H9 (cell line): ENCODE data around the gene DYNC1I2. TPM values are rescaled to one million over a fixed set of nuclear protein-coding genes. Genes with fewer than 3 reads are reported as not detected.

Experiments
- DNase-seq: peaks from one replicate; pipeline ENCODE4 v3.0.0-alpha.2; 2017
- H2AFZ ChIP-seq: one replicate; pipeline ENCODE4 v1.6.1; 2013; ENCODE audit warnings: mild to moderate bottlenecking, low read length, control low read depth, moderate library complexity
- H2AK5ac ChIP-seq: 2 replicates; pipeline ENCODE4 v1.6.1; 2013; ENCODE audit warnings: low read length, control low read depth, mixed read lengths; ENCODE audit not compliant: insufficient read length
- H2BK120ac ChIP-seq: one replicate; pipeline ENCODE4 v1.6.1; 2013; ENCODE audit warnings: low read depth, mild to moderate bottlenecking, low read length, control low read depth, inconsistent platforms; ENCODE audit not compliant: poor library complexity, severe bottlenecking
- H2BK12ac ChIP-seq: 2 replicates; pipeline ENCODE4 v1.6.1; 2013; ENCODE audit warnings: low read length, control low read depth, mixed read lengths, low read depth; ENCODE audit not compliant: insufficient read length
- H2BK15ac ChIP-seq: 2 replicates; pipeline ENCODE4 v1.6.1; 2013; ENCODE audit warnings: low read depth, low read length, control low read depth
- H2BK20ac ChIP-seq: one replicate; pipeline ENCODE4 v1.6.1; 2013; ENCODE audit warnings: low read depth, mild to moderate bottlenecking, low read length, control low read depth, inconsistent platforms; ENCODE audit not compliant: poor library complexity, severe bottlenecking
- H2BK5ac ChIP-seq: 2 replicates; pipeline ENCODE4 v1.6.1; 2013; ENCODE audit warnings: low read length, control low read depth, mixed read lengths; ENCODE audit not compliant: insufficient read length
- H3K14ac ChIP-seq: 2 replicates; pipeline ENCODE4 v1.6.1; 2013; ENCODE audit warnings: low read length, control low read depth; ENCODE audit not compliant: insufficient read depth
- H3K18ac ChIP-seq: 2 replicates; pipeline ENCODE4 v1.6.1; 2013; ENCODE audit warnings: low read depth, mild to moderate bottlenecking, mixed read lengths, low read length, control low read depth; ENCODE audit not compliant: insufficient read length
- H3K23ac ChIP-seq: 2 replicates; pipeline ENCODE4 v1.6.1; 2013; ENCODE audit warnings: low read length, control low read depth, mixed read lengths, low read depth; ENCODE audit not compliant: insufficient read length
- H3K23me2 ChIP-seq: 2 replicates; pipeline ENCODE4 v1.6.1; 2013; ENCODE audit warnings: low read depth, mild to moderate bottlenecking, mixed read lengths, low read length, control low read depth; ENCODE audit not compliant: insufficient read length, poor library complexity, severe bottlenecking
- H3K27ac ChIP-seq: 2 replicates; pipeline ENCODE4 v1.5.1; 2013; ENCODE audit warnings: low read length, control low read depth, mixed read lengths, low read depth; ENCODE audit not compliant: insufficient read length
- H3K27me3 ChIP-seq: 2 replicates; pipeline ENCODE4 v1.6.1; 2013; ENCODE audit warnings: low read length, control low read depth, inconsistent platforms; ENCODE audit not compliant: insufficient read depth
- H3K4ac ChIP-seq: 2 replicates; pipeline ENCODE4 v1.6.1; 2013; ENCODE audit warnings: low read depth, mild to moderate bottlenecking, control low read depth, inconsistent platforms, low read length, moderate library complexity
- H3K4me1 ChIP-seq: 2 replicates; pipeline ENCODE4 v1.6.1; 2013; ENCODE audit warnings: low read length, control low read depth, inconsistent platforms; ENCODE audit not compliant: insufficient read depth
- H3K4me2 ChIP-seq: 2 replicates; pipeline ENCODE4 v1.6.1; 2013; ENCODE audit warnings: low read length, control low read depth, mixed read lengths; ENCODE audit not compliant: insufficient read length, insufficient read depth
- H3K56ac ChIP-seq: 2 replicates; pipeline ENCODE4 v1.6.1; 2013; ENCODE audit warnings: low read depth, mild to moderate bottlenecking, mixed read lengths, low read length, control low read depth; ENCODE audit not compliant: insufficient read length
- H3K79me1 ChIP-seq: 2 replicates; pipeline ENCODE4 v1.6.1; 2013; ENCODE audit warnings: low read depth, mild to moderate bottlenecking, moderate library complexity, low read length, control low read depth, inconsistent platforms; ENCODE audit not compliant: insufficient read depth, poor library complexity, severe bottlenecking
- H3K79me2 ChIP-seq: 2 replicates; pipeline ENCODE4 v1.6.1; 2013; ENCODE audit warnings: low read length, control low read depth, inconsistent platforms; ENCODE audit not compliant: insufficient read depth
- H3K9ac ChIP-seq: 2 replicates; pipeline ENCODE4 v1.6.1; 2013; ENCODE audit warnings: low read length, control low read depth, mixed read lengths; ENCODE audit not compliant: insufficient read length; ENCODE audit errors: extremely low read depth
- H3K9me3 ChIP-seq: one replicate; pipeline ENCODE4 v1.6.1; 2013; ENCODE audit warnings: low read depth, low read length, inconsistent platforms; ENCODE audit not compliant: control insufficient read depth
- H3T11ph ChIP-seq: one replicate; pipeline ENCODE4 v1.6.1; 2013; ENCODE audit warnings: mild to moderate bottlenecking, low read length, control low read depth, inconsistent platforms
- H4K20me1 ChIP-seq: one replicate; pipeline ENCODE4 v1.6.1; 2013; ENCODE audit not compliant: control insufficient read depth, insufficient read length, insufficient read depth
- H4K5ac ChIP-seq: 2 replicates; pipeline ENCODE4 v1.6.1; 2013; ENCODE audit warnings: low read depth, mild to moderate bottlenecking, mixed read lengths, low read length, control low read depth; ENCODE audit not compliant: insufficient read length
- H4K8ac ChIP-seq: replicated peaks from 2 replicates; pipeline ENCODE4 v1.6.1; 2013; ENCODE audit warnings: low read length, control low read depth, mixed read lengths, low read depth; ENCODE audit not compliant: insufficient read length
- H4K91ac ChIP-seq: 2 replicates; pipeline ENCODE4 v1.6.1; 2013; ENCODE audit warnings: low read depth, mild to moderate bottlenecking, moderate library complexity, mixed read lengths, low read length, control low read depth; ENCODE audit not compliant: insufficient read length
- H3K27ac Mint-ChIP-seq, 3 experiments: 2 replicates in 2 of 3; 3 replicates in 1 of 3; pipeline ENCODE4 v1.8.0; 2020 to 2021; ENCODE audit warnings: mixed read lengths in 3 of 3, mild to moderate bottlenecking in 1 of 3, moderate library complexity in 1 of 3
- H3K27me3 Mint-ChIP-seq: 2 replicates; pipeline ENCODE4 v1.8.0; 2021; ENCODE audit warnings: low read depth, mild to moderate bottlenecking, moderate library complexity, mixed read lengths
- H3K36me3 Mint-ChIP-seq, 3 experiments: 2 replicates in 2 of 3; 3 replicates in 1 of 3; pipeline ENCODE4 v1.8.0; 2020 to 2021; ENCODE audit warnings: low read depth in 3 of 3, mixed read lengths in 3 of 3; ENCODE audit not compliant: insufficient read depth in 1 of 3
- H3K4me1 Mint-ChIP-seq, 2 experiments: 2 replicates each; pipeline ENCODE4 v1.8.0; 2020; ENCODE audit warnings: mixed read lengths in 2 of 2
- H3K4me3 Mint-ChIP-seq, 2 experiments: 2 replicates in 1 of 2; 3 replicates in 1 of 2; pipeline ENCODE4 v1.8.0; 2020 to 2021; ENCODE audit warnings: mild to moderate bottlenecking in 2 of 2, mixed read lengths in 2 of 2, moderate library complexity in 1 of 2
- H3K9me3 Mint-ChIP-seq, 2 experiments: 2 replicates in 1 of 2; 3 replicates in 1 of 2; pipeline ENCODE4 v1.8.0; 2020; ENCODE audit warnings: mild to moderate bottlenecking in 2 of 2, mixed read lengths in 2 of 2, moderate library complexity in 1 of 2
- WGBS: extraction: QIAGEN DNeasy Blood & Tissue Kit; methylation state at CpG from one replicate; pipeline ENCODE4 v1.1.7; 2013; ENCODE audit warnings: missing lambda C conversion rate, low lambda C conversion rate, mixed read lengths; ENCODE audit not compliant: insufficient read length; ENCODE audit errors: extremely low coverage; 5-methylcytosine and 5-hydroxymethylcytosine counted together
- total RNA-seq: library from RNA; stranded (reverse); gene quantifications from 2 replicates; pipeline ENCODE4 v1.2.1, GENCODE V29; 2021
- TF ChIP-seq, protein P1 (sequence below): fragments of 200-600 bp; sonication (generic); conservative IDR thresholded peaks from 3 replicates; pipeline ENCODE4 v1.8.0; 2021; ENCODE audit warnings: antibody characterized with exemption, mild to moderate bottlenecking

The DYNC1I2 gene
- total RNA-seq, 1 experiment from 2014 or later, result 73.4 TPM

GRCh38 chr2:171742760-171743159 is 55.5 kb downstream of the DYNC1I2 start:
- Mint-ChIP-seq H3K36me3 (peaks cover 2 to 31% (median 22%) of the 10 kb centered on the region in 3 experiments; a peak in 5 of 7 replicates), H3K4me1 (no peaks in the 10 kb centered on the region), H3K27me3 (no peaks in the 10 kb centered on the region), H3K9me3 (no peaks in the 10 kb centered on the region), H3K4me3 (no peak overlapping the region), H3K27ac (peak overlapping the region in 2 of 3 experiments; percentile 14 to 78; a peak in 3 of 7 replicates)
- Histone ChIP-seq H4K5ac (no peak overlapping the region), H3K79me2 (no peaks in the 10 kb centered on the region), H2BK5ac (no peak overlapping the region), H3K18ac (no peak overlapping the region), H3T11ph (no peak overlapping the region), H3K14ac (no peak overlapping the region), H4K91ac (no peak overlapping the region), H3K23me2 (no peaks in the 10 kb centered on the region), H2AFZ (no peak overlapping the region), H3K9me3 (no peaks in the 10 kb centered on the region), H4K8ac (no peak overlapping the region), H3K9ac (no peak overlapping the region), H2AK5ac (no peak overlapping the region), H3K27me3 (no peaks in the 10 kb centered on the region), H2BK12ac (no peak overlapping the region), H2BK15ac (no peak overlapping the region), H3K79me1 (no peaks in the 10 kb centered on the region), H3K4ac (no peak overlapping the region), H2BK120ac (no peak overlapping the region), H3K27ac (no peak overlapping the region), H3K4me1 (no peaks in the 10 kb centered on the region), H2BK20ac (no peak overlapping the region), H3K4me2 (no peak overlapping the region), H3K56ac (no peak overlapping the region), H3K23ac (no peak overlapping the region), H4K20me1 (no peaks in the 10 kb centered on the region)
- no CpG with 5 or more reads among the region's 1 CpG for WGBS
- DNase-seq, result no peak
- TF ChIP-seq, protein P1, sequence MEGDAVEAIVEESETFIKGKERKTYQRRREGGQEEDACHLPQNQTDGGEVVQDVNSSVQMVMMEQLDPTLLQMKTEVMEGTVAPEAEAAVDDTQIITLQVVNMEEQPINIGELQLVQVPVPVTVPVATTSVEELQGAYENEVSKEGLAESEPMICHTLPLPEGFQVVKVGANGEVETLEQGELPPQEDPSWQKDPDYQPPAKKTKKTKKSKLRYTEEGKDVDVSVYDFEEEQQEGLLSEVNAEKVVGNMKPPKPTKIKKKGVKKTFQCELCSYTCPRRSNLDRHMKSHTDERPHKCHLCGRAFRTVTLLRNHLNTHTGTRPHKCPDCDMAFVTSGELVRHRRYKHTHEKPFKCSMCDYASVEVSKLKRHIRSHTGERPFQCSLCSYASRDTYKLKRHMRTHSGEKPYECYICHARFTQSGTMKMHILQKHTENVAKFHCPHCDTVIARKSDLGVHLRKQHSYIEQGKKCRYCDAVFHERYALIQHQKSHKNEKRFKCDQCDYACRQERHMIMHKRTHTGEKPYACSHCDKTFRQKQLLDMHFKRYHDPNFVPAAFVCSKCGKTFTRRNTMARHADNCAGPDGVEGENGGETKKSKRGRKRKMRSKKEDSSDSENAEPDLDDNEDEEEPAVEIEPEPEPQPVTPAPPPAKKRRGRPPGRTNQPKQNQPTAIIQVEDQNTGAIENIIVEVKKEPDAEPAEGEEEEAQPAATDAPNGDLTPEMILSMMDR, result no peak
